HFFc6 (cell line): ENCODE data around the gene OPTN. TPM values are rescaled to one million over a fixed set of nuclear protein-coding genes. Genes with fewer than 3 reads are reported as not detected.
"Not testable (repeated sequence)": the region's sequence is repeated elsewhere in the genome, so short reads cannot be mapped to it uniquely, and the experiment has no call there.

Experiments
- DNase-seq: peaks from one replicate; pipeline ENCODE4 v3.0.0-alpha.2; 2018
- H3K27ac Mint-ChIP-seq: 2 replicates; pipeline ENCODE4 v1.8.0; 2020; ENCODE audit warnings: mild to moderate bottlenecking, mixed read lengths
- H3K27me3 Mint-ChIP-seq: 2 replicates; pipeline ENCODE4 v1.8.0; 2021; ENCODE audit warnings: mild to moderate bottlenecking, moderate library complexity, mixed read lengths; ENCODE audit not compliant: insufficient read depth
- H3K36me3 Mint-ChIP-seq: 2 replicates; pipeline ENCODE4 v1.8.0; 2021; ENCODE audit warnings: low read depth, mixed read lengths
- H3K4me1 Mint-ChIP-seq: 2 replicates; pipeline ENCODE4 v1.8.0; 2020; ENCODE audit warnings: low read depth, mixed read lengths
- H3K4me3 Mint-ChIP-seq: 2 replicates; pipeline ENCODE4 v1.8.0; 2020; ENCODE audit warnings: mild to moderate bottlenecking, moderate library complexity, mixed read lengths
- H3K9me3 Mint-ChIP-seq: 2 replicates; pipeline ENCODE4 v1.8.0; 2020; ENCODE audit warnings: mild to moderate bottlenecking, mixed read lengths
- CTCF ChIP-seq: fragments of 200-600 bp; sonication (generic); IDR thresholded peaks from 2 replicates; pipeline ENCODE4 v1.5.0; 2021; ENCODE audit warnings: antibody characterized with exemption, mild to moderate bottlenecking
- long read RNA-seq: library from polyadenylated mRNA; unstranded; transcript quantifications from one replicate; pipeline ENCODE4 v2.0.0, GENCODE V29; 2019
- total RNA-seq, 6 experiments: library from RNA; stranded (reverse); fragmentation: NEBNext Ultra II Directional; extraction: Animal tissue kit (Norgen Biotek cat#: 25700); gene quantifications; 2 replicates in 1 of 6; 3 replicates in 5 of 6; pipeline ENCODE4 v1.2.3, GENCODE V29; 2021

The OPTN gene
- total RNA-seq, result 10 to 100 TPM; 79.9 to 90.3 (median 83.0) TPM
- long read RNA-seq, transcript OPTN-202 (15 exons, 3,400 nt), result minor isoform, 7 of 200 reads
- long read RNA-seq, transcript OPTN-205 (14 exons, 3,321 nt), result major isoform, 81 of 200 reads
- long read RNA-seq, partial matches to known transcripts, result 68 of 200 reads
- long read RNA-seq, other reads (novel, unspliced or antisense), result 41 of 200 reads

- peak; percentile 80 for DNase-seq
- Mint-ChIP-seq H3K4me1 (peaks cover 44% of the 10 kb centered on the region), H3K27me3 (peaks cover 6% of the 10 kb centered on the region), H3K36me3 (peaks cover 26% of the 10 kb centered on the region), H3K4me3 (peak within 1 kb of the TSS; percentile 94), H3K27ac (peak within 1 kb of the TSS; percentile 88), H3K9me3 (no peaks in the 10 kb centered on the region)
- TF ChIP-seq CTCF, result peak; percentile 78
These were observed at the start of gene OPTN for GRCh38 chr10:13099666-13100348. TSS of gene OPTN (plus strand) at chr10:13100163. CDS start at chr10:13109123, 8,960 bp downstream.

GRCh38 chr10:13051126-13051694 is 48.8 kb upstream of the OPTN start:
- peaks cover 15% of the 10 kb centered on the region for H3K27me3 Mint-ChIP-seq
- DNase-seq, result no peak

GRCh38 chr10:13053208-13053607 is 46.8 kb upstream of the OPTN start:
- H3K9me3 Mint-ChIP-seq, DNase-seq, H3K4me1 Mint-ChIP-seq, H3K4me3 Mint-ChIP-seq, H3K27ac Mint-ChIP-seq, H3K36me3 Mint-ChIP-seq: not testable (repeated sequence)
- peaks cover 16% of the 10 kb centered on the region for H3K27me3 Mint-ChIP-seq

More at GRCh38 chr10:13051126-13051694, 48.8 kb upstream of the OPTN start:
- no peaks in the 10 kb centered on the region for H3K4me1 Mint-ChIP-seq
- H3K36me3 Mint-ChIP-seq, result no peaks in the 10 kb centered on the region
- H3K9me3 Mint-ChIP-seq, result no peaks in the 10 kb centered on the region
- TF ChIP-seq CTCF, result no peak
- H3K27ac Mint-ChIP-seq, result no peak overlapping the region
- H3K4me3 Mint-ChIP-seq, result no peak overlapping the region

GRCh38 chr10:13053794-13054462 is 46.0 kb upstream of the OPTN start:
- H3K9me3 Mint-ChIP-seq, result no peaks in the 10 kb centered on the region
- H3K36me3 Mint-ChIP-seq, result no peaks in the 10 kb centered on the region
- no peak for TF ChIP-seq CTCF
- H3K4me1 Mint-ChIP-seq, result no peaks in the 10 kb centered on the region
- H3K27me3 Mint-ChIP-seq, result peaks cover 16% of the 10 kb centered on the region
- H3K27ac Mint-ChIP-seq, result no peak overlapping the region
- H3K4me3 Mint-ChIP-seq, result no peak overlapping the region
- no peak for DNase-seq

- DNase-seq, result no peak
- no peak for TF ChIP-seq CTCF
- H3K4me1 Mint-ChIP-seq, result no peaks in the 10 kb centered on the region
- no peaks in the 10 kb centered on the region for H3K36me3 Mint-ChIP-seq
- H3K27ac Mint-ChIP-seq, result no peak overlapping the region
- H3K4me3 Mint-ChIP-seq, result no peak overlapping the region
- no peaks in the 10 kb centered on the region for H3K9me3 Mint-ChIP-seq
- H3K27me3 Mint-ChIP-seq, result peaks cover 16% of the 10 kb centered on the region
These were observed 45.1 kb upstream of the OPTN start for GRCh38 chr10:13054844-13055243.
